Right kidney (tissue), 9 donors: ENCODE data around the gene PARP1.

Experiments used
- DNase-seq: peaks from one replicate; pipeline ENCODE4 v3.0.0-alpha.2; 2016
- long read RNA-seq, 8 donors: transcript quantifications; one replicate each; lab custom pipeline, GENCODE V29; 2026

The PARP1 gene
- long read RNA-seq, donor 1, transcript PARP1-203 (23 exons, 3,958 nt), result major isoform, 8 of 46 reads
- long read RNA-seq, donor 1, partial matches to known transcripts, result 30 of 46 reads
- long read RNA-seq, donor 1, other reads (novel, unspliced or antisense), result 0 of 46 reads
- long read RNA-seq, donor 2, partial matches to known transcripts, result 10 of 16 reads
- long read RNA-seq, donor 2, other reads (novel, unspliced or antisense), result 0 of 16 reads
- long read RNA-seq, donor 3, partial matches to known transcripts, result 44 of 52 reads
- long read RNA-seq, donor 3, other reads (novel, unspliced or antisense), result 0 of 52 reads
- long read RNA-seq, donor 4, transcript PARP1-208 (2 exons, 416 nt), result major isoform, 5 of 82 reads
- long read RNA-seq, donor 4, partial matches to known transcripts, result 70 of 82 reads
- long read RNA-seq, donor 4, other reads (novel, unspliced or antisense), result 0 of 82 reads
- long read RNA-seq, donor 5, transcript PARP1-208 (2 exons, 416 nt), result minor isoform, 8 of 88 reads
- long read RNA-seq, donor 5, transcript PARP1-203 (23 exons, 3,958 nt), result major isoform, 9 of 88 reads
- long read RNA-seq, donor 5, partial matches to known transcripts, result 65 of 88 reads
- long read RNA-seq, donor 5, other reads (novel, unspliced or antisense), result 0 of 88 reads
- long read RNA-seq, donor 6, transcript PARP1-208 (2 exons, 416 nt), result minor isoform, 5 of 50 reads
- long read RNA-seq, donor 6, transcript PARP1-201 (2 exons, 570 nt), result major isoform, 6 of 50 reads
- long read RNA-seq, donor 6, partial matches to known transcripts, result 35 of 50 reads
- long read RNA-seq, donor 6, other reads (novel, unspliced or antisense), result 0 of 50 reads
- long read RNA-seq, donor 7, transcript PARP1-208 (2 exons, 416 nt), result minor isoform, 7 of 181 reads
- long read RNA-seq, donor 7, transcript PARP1-203 (23 exons, 3,958 nt), result major isoform, 11 of 181 reads
- long read RNA-seq, donor 7, transcript PARP1-201 (2 exons, 570 nt), result minor isoform, 6 of 181 reads
- long read RNA-seq, donor 7, partial matches to known transcripts, result 156 of 181 reads
- long read RNA-seq, donor 7, other reads (novel, unspliced or antisense), result 0 of 181 reads
- long read RNA-seq, donor 8, transcript PARP1-203 (23 exons, 3,958 nt), result major isoform, 13 of 61 reads
- long read RNA-seq, donor 8, transcript PARP1-208 (2 exons, 416 nt), result minor isoform, 6 of 61 reads
- long read RNA-seq, donor 8, partial matches to known transcripts, result 40 of 61 reads
- long read RNA-seq, donor 8, other reads (novel, unspliced or antisense), result 0 of 61 reads

DNA sequence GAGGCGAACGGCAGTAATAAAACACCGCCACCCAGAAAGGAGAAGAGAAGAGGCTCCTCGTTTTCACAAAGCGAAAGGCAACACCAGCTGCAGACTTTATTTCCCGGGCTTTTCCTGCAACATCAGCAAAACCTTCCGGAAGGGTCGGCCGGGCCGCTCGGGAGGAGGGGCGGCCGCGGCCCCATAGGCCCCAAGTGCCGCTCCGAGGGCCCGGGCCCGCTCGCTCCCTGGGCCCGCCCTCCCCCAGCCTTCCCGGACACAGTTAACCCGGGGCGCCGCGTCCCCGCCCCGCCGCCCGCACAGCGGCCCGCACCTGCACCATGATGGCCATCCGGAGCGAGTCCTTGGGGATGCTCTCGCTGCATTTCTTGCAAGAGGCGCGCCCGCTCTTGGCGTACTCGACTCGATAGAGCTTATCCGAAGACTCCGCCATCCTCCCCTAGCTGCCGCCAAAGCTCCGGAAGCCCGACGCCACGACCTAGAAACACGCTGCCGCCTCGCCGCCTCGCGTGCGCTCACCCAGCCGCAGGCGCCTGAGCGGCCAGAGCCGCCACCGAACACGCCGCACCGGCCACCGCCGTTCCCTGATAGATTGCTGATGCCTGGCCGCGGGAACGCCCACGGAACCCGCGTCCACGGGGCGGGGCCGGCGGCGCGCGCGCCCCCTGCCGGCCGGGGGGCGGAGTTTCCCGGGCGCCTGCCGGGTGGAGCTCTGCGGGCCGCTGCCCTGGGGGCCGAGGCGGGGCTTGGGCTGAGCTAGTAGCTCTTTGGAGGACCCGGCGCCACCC is at the start of gene PARP1:
Gene PARP1, minus strand, starts transcription at position 597 of the 788 bp plus-strand sequence. Its CDS starts 164 bp downstream, at position 433.
- peak; percentile 95 for DNase-seq

DNA sequence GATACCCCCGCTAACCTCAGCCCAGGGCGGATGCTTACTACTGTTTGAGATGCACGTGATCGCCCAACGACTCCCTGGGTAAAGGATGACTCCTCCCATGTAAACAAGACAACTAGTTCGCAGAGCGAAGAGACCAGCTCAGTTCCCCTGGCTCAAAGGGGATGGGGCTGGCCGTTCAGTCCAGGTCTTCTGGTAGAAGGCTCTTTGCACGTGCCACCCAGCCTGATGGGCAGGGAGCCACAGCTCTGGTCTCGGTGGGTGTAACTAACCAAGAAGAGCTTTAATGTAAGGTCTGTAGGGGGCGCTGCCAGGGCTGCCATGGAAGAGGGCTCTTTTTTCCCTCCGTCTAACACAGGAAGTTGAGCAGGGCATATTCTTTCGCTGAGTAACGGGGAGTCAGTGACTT is 49.4 kb upstream of the PARP1 start:
- DNase-seq, result no peak

GRCh38 chr1:226455843-226456242 is 48.0 kb upstream of the PARP1 start:
- no peak for DNase-seq

DNA sequence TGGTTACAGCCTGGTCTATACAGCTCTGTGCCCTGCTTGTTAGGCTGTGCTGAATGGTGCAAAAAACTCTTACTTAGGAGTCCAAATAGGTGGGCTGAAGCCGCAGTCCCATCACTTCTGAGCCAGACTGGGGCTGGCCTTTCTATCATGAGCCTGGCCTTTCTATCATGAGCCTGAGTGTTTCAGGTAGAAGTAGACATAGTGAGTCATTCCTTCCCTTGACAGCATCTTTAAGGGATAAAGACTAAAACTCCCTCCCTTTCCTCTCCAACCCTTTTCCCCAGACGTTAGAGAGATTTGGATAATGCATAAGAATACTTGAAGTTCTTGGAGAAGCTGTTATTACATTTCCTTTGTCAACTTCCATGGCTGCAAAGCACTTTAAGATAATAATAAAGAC is 46.5 kb upstream of the PARP1 start:
- no peak for DNase-seq

DNA sequence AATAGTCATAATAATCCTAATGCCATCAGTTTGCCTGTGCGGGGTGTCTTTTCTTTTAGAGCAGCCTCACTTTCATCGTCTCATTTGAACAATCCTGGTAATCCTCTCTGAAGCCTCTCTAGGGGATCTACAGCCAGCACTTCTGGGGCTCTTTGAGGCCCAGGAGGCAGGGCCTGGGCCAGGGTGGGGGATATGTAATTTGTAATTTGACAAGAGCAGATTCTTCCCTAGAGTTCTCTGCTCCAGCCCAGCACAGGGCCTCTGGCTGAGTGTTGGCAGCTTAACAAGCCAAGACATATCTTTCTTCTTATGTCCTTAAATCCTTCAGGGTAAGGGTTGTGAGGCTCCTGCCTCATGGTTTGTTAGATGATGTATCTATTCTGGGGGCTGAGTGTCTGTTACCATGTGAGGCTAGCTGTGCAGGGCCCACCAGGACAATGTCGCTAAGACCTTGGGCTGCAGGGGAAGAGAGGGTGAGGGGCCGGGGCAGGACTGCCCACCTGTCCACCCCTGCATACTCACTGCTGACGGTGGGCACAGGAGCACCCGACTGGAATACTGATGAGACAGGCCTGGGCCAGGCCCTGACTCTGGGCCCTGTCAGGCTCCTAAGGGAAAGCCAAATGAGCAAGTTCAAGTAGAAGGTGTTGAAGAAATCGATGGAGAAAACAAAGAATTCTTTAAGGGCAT is 45.3 kb upstream of the PARP1 start:
- no peak for DNase-seq

DNA sequence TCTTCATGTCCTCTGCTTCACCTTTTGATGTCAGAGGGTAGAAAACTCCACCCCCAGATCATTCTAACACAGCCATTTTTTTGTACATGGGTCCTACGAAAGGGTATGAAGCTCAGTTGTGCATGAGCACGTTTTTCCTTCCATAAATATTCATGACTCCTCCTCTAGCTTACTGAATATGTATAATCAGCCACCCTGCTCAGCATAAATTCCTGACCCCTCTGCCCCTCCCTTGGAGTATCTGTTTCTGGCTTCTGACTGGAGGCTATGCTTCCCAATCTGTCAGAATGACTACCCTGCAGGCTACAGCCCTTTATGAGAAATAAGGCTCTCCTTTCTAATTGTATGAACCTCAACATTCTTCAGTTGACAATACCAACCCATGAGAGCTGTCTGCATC is 42.8 kb upstream of the PARP1 start:
- no peak for DNase-seq

- no peak for DNase-seq
Measured at GRCh38 chr1:226449823-226450222, 41.9 kb upstream of the PARP1 start.

GRCh38 chr1:226447932-226448665 is 40.2 kb upstream of the PARP1 start:
- no peak for DNase-seq

DNA sequence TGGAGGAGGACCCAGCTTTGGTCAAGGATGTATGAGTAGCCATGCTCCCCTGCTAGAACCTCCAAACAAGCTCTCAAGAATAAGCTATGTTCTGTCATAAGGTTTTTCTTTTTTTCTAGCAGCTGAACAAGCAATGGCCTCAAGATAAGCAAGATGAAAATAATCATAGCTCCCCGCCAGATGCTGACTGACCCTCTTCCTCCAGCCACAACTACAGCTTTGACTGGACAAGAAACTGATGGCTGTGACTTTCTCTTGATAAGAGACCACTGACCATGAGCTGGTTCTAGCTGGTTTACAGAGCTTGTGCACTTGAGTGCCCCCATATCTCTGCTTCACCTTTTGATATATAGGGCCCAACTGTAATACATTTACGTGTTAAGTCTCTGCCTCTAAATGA is 38.2 kb upstream of the PARP1 start:
- no peak for DNase-seq

- DNase-seq, result no peak
Measured at GRCh38 chr1:226444901-226445300, 37.0 kb upstream of the PARP1 start.

- no peak for DNase-seq
Measured at GRCh38 chr1:226443439-226443838, 35.5 kb upstream of the PARP1 start.

GRCh38 chr1:226443033-226443432 is 35.1 kb upstream of the PARP1 start:
- no peak for DNase-seq

- no peak for DNase-seq
Measured at GRCh38 chr1:226441629-226442028, 33.7 kb upstream of the PARP1 start.

DNA sequence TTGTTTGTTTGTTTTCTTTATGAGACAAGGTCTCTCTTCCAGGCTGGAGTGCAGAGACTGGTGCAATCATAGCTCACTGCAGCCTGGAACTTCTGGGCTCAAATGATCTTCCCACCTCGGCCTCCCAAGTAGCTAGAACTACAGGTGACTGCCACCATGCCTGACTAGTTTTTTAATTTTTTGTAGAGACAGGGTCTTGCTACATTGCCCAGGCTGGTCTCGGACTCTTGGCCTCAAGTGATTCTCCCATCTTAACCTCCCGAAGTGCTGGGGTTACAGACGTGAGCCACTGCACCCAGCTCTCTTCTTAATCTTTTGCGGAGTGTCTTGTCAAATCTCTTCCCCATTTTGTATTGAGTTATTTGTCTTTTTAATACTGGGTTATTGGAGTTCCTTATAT is 32.6 kb upstream of the PARP1 start:
- DNase-seq, result no peak

DNA sequence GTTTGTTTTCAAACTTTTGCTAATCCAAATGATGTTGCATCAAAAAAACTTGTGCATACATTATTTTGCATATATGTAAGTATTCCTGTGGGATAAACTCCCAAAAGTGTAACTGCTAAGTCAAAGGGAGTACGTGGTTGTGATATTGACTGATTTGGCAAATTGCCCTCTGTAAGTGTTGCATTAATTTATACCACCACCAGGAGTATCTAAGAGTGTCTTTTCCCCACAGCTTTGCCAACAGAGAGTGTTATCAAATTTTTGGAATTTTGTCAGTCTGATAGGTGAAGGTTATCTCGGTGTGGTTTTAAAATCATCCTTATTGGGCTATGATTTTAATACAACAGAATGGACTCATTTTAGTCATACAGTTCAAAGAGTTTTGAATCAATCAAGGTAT is 30.1 kb upstream of the PARP1 start:
- no peak for DNase-seq

- no peak for DNase-seq
Measured at GRCh38 chr1:226436855-226437491, 29.1 kb upstream of the PARP1 start.

DNA sequence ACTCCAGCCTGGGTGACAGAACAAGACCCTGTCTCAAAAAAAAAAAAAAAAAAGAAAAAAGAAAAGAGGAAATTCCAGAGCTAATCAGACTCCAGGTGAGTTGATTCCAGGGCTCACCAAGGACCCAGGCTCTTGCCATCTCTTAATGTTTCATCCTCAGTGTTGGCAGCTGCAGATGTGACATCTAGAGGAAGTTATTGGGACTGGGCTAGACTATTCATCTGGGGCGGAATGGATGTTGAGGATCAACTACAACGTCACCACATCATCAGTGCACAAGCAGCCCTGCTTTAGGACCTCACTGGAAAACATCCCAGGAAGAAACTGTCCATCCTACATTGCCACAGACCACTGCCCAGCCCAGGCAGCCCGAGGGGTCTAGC is 28.6 kb upstream of the PARP1 start:
- no peak for DNase-seq

DNA sequence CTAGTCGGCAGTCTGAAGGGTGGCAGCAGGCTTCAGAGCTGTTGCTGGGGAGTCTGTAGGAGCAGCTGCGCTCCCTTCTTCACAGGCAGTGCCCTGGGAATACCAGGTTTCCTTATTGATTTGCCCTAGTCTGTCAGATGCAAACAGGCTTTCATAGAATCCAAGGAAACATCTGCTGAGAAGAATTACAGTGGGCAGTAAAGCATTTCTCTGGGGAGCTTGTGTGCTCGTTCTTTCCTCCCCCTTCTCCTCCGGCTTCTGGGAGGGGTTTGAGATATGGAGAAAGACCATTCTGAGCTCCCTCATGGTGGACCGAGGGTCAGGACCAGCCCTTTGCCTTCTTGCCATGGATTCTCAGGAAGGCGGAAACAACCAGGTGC is 25.4 kb upstream of the PARP1 start:
- DNase-seq, result no peak

GRCh38 chr1:226432586-226433340 is 24.9 kb upstream of the PARP1 start:
- no peak for DNase-seq
